OCI-LY1 (cell line): ENCODE data around the gene MIER1.

Experiments
- CTCF ChIP-seq: fragments of 200-600 bp; sonication (generic), shearing (Covaris generic); IDR thresholded peaks from 2 replicates; pipeline ENCODE4 v1.5.1; 2017; ENCODE audit warnings: mild to moderate bottlenecking, antibody characterized with exemption, low read length, moderate library complexity, mixed read lengths
- EZH2 ChIP-seq: fragments of 200-600 bp; sonication (generic), shearing (Covaris generic); IDR thresholded peaks from 2 replicates; pipeline ENCODE4 v1.8.0; 2017; ENCODE audit warnings: borderline replicate concordance, mixed run types, mild to moderate bottlenecking, antibody characterized with exemption, low read length, moderate library complexity, mixed read lengths

DNA sequence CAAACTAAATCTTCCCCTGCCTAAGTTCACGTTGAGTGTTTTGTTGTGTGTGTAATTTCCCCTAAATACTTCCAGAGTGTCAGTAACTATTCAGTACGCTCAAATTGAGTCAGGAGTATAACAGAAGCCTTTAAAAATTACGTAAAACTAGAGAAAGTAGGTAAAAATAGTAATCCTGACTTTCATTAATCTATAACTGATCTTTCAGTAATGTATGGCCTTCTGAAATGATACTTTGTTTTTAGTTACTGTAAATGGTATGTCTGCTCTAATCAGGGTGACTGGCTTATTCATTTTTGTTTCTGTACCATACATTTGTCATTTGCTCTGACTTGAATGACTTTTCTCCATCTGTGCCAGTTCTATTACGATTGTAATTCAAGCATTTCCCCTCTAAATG is 29.4 kb downstream of the MIER1 start:
- TF ChIP-seq CTCF = no peak
- no peak for TF ChIP-seq EZH2
